SIG-M5 (cell line): Measurements from ENCODE around the gene AGMO.

Experiments
- DNase-seq: peaks from one replicate; lab custom pipeline; 2025; lab: John Stamatoyannopoulos, UW

Gene AGMO

DNA sequence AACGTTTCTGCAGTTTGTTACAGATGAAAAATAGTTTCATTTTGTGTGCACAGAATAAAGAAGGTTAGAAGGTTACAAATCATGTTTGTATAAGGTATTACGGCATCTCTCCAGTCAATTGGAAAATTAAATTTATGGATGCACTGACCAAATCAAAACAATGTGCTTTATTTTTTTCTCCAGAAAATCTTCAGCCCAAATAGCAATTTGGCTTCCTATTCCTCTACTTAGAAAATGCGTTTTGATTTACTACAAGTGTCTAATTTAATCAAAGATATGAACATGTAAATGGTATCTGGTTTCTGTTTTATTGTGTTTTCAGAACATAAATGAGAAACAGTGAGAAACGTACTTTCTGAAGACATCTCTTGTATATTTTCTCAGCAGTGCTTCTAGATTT lies 63.4 kb downstream of the AGMO start:
- DNase-seq: no peak

DNA sequence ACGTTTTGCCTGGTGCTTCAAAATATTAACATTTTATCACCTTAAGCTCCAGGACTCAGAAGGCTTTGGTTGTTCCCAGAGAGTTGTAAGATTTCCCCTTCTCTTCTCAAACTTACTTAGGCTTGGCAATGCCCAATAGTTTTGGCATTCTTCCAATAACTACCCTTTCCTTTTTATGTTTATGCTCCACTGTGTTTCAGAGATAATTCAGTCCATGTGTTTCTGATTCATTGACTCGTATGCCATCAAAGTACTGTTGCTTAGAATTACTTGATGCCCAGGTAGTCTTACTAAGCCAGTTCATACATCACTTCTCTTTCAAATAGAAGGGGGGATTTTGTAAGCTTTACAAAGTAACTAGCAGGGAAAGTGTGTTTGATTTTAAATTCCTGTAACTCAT lies 66.6 kb downstream of the AGMO start:
- DNase-seq: no peak

DNA sequence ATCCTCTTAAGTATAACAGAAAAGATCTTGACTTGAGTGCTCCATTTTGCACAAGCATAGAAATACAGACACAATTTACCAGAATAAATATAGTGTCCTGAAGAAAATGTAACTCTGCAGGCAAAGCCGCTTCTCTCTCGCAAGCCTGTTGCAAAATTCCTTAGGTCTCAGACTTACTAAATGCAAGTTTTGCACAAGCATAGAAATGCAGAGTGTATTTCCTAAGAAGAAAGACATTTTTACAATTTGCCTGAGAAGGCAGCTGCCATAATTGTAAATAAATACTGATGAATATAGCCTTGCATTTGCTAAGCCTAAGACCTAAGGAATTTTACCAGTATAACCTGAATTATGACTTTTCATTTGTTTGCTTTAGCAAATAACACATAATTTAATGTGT lies 67.1 kb downstream of the AGMO start:
- no peak for DNase-seq

DNA sequence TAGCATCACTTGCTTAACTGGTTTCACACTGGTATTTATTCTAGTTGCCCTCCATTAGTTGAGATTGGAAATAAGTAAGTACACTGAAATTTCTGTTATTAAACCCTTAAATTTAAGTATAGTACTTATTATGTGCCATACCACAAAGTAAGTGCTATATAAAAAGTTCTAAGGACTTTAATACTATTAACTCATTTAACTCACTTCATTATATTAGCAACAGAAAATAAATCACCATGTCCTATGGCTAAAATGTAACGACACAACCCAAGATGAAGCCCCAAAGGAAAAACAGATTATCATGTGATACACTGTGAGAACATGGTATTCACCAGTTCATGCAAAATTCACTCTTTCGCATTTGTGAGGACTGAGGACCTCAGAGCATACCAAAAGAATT lies 70.5 kb downstream of the AGMO start:
- no peak for DNase-seq

DNA sequence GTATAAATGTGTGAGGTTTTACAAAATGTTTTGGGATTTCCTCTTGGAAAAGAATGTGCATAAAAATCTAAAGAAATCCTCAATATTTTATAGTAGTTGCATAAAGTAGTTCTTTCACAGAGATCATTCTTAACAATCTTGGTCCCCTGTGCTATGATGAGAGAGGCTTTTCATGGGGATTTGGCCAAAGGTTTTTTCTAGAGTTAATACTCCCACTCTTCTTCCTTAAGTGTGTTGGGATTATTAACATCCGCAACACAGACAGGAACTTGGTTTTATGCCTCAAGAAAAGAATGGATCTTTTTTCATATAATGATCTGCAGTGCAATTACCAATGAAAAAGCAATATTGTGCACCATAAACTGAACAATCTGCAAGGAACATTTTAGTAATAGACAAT lies 71.5 kb downstream of the AGMO start:
- no peak for DNase-seq

DNA sequence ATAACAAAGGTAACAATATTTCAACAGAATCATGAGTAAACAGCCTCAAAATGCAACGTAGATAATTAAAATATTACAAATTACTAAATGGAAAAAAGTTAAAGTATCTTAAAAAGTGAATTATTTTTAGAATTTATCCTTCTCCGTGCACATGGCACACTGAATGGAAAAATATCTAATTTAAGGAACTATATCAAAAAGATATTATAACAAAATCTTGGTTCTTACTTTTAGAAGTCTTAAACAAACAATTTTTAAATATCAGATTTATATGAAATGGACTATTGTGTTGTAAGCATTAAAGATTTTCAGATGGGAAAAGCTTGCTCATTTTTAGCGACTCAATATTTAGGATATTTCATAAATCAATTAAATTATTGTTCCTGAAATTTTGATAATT lies 72.0 kb downstream of the AGMO start:
- no peak for DNase-seq

DNA sequence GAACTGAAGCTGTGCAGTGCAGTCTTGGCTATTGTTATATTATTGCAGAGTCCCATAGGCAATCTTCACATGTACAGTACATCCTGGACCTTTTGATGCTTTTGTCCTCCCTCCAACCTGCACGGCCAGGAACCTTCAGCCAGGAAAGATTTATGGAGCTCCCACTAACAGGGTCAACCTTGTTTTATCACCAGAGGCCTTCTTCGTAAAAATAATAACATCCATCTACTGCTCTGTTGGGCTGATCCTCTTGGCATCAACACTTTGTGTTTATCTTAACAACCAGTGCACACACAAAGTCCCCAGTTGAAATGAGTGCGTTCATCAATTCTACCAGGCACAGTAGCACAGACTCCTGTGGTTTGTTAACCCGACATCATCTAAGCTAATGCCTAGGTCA lies 72.4 kb downstream of the AGMO start:
- no peak for DNase-seq

DNA sequence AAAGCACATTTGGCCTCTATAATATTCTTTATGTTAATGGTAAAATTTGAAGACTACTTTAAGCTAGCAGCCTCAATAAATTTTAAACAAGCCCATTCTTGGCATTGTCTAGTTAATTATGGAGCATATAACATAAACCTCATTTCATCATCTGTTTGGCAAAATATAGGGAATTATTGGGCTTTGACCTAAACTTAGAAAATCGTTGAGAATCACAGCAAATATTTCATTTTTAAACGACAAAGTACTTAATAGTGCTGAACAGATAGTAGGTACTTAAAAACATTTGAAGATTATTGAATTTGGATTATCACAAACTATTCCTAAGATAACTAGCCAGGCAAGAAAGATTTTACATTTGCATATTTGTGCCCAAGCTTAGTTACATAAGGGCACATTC lies 73.4 kb downstream of the AGMO start:
- DNase-seq: no peak

DNA sequence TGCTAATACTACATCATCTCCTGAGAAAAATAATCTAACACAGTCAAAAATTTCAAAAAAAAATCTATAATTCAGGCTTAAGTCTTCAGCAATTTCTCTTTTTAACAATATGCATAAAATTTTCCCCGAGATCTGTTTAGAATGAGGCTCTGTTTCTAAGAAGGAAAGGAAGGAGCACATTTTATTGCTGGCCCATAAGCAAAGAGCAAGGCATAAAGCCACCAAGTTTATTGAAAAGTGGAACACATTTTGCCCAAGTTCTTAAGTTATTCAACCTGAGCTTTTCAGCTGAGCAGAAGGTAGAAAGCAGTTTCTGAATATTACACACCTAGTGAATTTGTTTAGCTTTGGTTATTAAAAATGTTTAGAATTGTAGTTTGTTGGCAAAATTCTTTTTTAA lies 73.9 kb downstream of the AGMO start:
- no peak for DNase-seq

DNA sequence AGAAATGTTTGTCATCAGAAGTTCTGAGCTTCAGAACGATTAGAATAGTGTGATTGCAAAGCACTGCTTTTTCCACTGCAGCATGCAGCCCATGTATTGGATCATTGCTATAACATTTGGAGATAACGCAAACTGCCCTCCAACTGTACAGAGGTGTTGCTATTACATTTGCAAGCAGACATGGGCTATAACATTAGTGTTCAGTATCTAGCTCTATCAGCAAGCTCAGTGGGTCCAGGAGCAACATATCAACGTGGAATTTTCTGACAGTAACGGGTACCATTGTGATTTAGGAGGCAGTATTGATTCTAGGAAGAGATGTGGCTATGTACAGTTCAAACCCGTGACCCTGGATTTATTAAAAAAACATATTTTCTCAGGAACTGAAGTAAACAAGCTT lies 75.8 kb downstream of the AGMO start:
- DNase-seq: no peak

DNA sequence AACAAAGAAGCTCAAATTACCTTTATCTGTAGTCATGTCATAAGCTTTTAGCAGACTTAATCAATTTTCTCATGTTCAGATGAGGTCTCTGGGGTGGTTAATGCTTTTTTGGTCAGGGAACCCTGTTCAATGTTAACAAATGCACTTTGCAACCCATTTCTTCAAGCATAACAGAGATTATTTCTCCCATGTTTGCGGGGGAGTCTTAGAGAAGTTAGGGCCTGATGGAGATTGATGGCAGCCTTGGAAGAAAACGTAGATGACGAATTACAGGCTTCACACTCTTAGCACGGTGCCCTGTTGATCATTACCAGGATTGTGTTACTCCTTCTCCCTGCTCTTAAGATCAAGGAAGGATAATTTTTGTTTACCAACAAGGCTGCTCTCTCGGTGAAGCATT lies 76.4 kb downstream of the AGMO start:
- no peak for DNase-seq

DNA sequence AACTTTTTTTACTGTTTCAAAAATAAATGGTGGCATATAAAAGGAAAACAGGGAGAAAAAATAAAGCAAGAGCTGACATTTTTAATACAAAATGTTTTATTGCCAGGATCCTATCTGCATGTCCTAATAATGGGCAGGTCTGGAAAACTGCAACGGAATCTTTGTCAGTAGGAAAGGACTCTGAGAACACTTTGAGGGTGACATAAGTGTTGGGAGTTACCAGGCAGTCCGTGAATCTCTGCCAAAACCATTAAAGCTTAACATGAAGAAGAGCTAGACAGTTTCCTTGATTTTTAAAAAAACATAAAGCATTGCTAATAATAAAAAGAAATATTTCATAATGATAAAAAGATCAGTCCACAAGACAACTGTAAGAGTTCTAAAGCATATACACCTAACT lies 80.7 kb downstream of the AGMO start:
- no peak for DNase-seq

DNA sequence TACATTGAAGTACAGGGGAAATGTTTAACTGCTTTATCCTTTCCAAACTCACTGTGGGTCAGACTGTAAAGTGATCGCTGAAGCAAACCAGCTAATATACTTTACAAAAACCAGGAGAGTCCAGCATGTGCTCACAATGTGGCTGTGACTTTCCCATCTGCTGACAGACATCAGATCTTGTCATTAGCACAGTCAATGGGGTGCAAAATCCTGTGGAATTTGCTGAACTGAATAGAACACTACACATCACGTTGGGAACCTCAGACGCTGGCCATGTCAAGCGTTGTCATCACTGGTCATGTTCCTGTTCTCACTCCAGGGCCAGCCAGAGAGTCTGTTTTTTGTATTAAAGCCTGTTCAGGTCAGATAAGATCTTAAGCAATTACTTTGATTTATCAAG lies 83.4 kb downstream of the AGMO start:
- DNase-seq: no peak

DNA sequence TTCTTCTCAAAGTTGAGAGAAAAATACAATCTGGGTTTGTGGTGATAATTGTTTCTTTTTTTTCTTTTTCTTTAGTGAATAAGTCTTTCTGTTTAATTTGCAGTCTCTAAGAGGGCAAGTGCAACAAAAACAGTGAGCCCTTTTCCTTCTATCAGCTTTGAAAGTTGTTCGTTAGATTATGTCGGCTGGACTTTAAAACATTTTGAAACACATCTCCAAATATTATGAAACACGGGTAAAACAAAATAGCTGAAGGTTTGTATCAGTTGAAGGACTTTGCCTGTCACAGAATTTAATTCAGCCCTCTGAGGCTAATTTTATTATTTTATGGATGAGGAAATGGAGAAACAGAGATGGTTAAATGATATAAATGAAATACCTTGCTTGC lies 85.3 kb downstream of the AGMO start:
- DNase-seq: no peak

DNA sequence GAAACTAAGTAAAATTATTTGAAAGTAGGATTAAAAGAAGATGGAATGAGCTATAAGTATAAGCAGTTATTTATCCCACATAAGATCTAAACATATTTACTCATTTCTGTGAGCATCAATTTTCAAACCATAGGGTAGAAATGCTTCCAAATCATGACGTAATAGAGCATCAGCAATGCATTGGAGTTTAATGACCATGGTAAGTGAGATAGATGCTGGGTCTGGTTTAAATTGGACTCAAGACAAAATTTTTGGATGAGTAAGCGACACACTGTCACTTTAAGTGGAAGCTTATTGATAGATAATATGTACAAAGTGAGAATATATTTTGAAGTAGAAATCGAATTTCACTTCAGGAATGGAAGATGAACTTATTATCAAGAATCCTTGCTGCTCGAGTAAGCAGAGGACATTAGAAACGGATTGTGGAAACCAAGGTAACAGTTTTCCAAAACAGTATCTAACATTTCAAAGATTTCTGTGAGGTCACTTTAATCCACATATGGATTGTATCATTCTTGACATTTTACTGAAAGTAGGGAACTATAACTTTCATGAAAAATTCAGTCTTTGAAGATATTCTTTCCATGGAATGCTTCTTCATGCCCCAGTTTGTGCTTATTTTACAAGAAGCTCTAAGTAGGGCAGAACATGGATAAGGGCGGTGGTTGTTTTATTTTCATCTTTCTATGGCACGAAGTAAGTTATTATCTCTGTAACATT lies 85.8 kb downstream of the AGMO start:
- DNase-seq: no peak

DNA sequence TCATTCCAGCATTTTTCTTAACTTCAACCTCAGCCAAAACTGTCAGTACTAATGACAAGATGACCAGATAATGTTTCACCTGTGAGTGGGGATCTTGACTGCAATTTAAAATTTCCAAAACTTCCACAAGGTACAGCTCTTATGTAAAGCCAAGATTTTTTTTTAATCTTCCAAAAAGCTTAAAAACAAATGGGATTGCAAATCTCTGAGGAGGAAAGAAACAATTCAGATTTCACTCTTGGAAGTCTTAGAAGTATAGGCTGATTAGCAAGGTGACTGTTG lies 90.2 kb downstream of the AGMO start:
- no peak for DNase-seq

DNA sequence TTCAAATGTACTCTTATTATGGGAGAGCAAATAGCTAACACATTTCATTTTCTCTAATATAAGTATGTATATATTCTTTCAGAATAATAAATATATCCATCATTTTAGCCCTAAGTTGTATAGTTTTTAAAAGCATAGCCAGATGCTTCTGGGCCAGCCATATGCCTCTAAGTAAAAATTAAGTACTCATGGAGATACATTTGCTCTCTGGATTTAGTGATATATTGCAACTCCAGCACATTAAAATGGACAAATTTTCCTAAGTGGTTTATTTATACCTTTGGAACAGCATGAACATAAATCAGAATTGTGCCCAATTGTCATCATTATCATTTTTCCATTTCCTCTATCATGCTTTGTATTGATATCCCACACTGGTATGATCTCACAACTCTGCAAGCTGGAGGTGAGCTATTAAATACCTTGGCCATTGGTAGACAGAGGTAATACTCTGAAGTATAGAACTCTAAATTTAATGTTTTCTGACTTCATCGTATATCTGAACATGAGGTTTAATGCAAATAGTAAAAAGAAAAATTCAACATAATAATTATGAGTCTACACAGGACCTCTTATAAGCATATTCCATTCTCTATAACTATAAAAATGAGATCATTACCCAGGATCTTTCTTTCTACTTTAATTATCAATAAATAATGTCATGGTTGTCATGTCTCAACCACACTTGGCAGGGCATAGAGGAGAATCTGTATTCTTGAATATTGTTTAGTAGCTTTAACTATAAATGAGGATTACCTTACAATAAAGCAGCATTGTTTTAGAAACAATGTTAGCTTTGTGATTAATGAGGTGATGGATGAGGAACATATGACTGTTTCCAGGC lies 90.8 kb downstream of the AGMO start:
- no peak for DNase-seq

DNA sequence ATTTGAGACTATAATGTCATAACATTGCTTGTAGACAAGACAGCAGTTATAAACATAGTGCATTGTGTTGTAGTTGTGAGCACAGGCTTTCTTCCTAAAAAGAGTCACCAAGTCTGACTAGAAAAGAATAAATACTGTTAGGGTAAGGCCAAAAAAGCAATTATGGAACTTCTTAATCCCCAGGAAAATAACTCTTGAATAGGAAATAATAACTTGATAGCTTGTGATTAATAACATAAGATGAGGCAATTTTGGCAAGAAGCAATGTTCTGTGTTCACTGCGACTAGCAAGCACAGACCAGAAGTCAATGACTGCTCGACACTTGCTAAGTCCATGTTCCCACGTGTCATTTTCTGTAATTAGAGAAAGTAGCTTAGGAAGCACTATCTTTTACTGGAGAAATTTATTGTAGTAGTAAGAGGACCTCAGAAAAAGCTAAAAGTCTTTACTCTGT lies 97.1 kb downstream of the AGMO start:
- no peak for DNase-seq

DNA sequence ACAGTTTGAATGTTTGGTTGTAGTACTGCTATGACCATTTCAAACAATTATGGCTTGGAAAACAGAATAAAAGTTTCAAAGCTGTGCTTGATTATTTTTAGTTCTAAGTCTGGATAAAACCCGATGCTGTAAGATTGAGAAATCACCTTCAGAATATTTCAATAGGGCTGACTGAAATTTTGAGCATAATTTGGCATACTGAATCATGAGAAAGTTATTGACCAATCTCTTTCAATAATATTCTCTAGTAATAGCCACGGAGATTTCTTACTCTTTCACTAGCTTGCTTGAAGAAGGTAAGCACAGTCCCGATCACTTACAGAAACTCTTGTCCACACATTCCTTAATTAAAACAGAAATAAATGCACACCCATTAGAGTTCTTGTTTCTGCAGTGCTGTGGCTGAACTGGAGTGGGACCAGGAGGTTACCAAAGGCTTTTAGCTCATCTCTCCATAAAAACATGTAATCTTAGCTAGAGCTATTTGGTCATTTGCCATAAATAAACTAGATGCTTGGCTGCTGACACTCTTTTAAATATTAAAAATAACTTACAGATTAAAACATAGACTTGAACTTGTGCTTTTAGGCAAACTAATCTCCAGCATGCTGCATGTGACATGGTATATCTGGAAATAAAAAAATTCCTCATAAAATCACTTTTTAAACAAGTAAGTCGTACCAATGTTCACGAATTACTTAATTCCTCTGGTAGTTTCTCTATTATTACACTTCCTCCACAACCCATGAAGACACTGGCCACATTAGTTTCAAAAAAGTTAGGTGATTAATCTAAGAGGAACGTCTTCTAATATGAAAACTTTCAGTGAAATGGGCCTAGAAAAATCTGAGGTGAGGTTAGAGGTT lies 97.8 kb downstream of the AGMO start:
- DNase-seq: no peak

DNA sequence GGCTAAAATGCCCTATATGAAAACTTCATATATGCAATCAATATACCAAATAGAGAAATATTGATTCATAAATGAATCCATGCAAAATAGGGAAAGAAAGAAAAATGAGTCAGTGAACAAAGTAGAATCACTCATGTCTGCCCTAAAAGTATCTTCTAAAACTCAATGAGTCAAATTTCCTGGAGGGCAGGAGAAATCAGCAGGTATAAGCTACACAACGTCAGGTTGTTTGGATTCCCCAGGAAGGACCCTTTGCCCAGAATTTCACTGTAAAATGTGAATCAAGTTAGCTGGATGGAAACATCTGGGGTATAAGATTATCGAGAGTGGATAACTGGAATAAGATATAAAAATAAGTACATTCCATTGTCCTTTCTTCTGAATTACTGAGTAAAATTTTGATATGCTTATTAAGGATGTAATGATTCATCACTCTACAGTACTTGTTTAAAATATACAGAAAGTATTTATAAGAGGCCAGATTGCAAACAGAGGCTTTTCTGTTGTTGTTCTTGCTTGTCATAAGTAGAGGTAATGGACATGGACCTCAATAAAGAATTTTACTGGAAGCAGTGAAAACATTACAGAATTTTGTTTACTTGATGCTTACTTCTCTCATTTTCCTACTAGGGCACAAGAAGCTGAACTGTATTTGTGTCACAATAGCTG lies 99.0 kb downstream of the AGMO start:
- DNase-seq: no peak

DNA sequence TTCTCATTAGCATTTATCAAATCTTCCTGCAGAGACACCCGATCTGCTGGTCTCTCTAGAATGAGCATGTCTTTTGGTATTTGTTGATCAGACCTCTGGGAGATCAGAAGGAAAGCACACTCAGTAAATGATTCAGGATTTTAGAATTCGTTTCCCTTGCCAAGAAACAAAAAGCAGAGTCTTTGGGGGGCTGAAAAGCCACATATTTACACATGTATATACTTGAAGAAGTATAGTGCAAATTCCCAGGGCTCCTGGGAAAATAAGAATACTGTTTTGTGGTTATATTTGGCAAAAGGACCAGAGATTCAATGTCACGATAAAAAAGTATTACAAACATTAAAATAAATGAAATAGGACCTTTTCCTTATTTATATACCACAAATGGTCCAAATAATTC lies 100.2 kb downstream of the AGMO start:
- no peak for DNase-seq

DNA sequence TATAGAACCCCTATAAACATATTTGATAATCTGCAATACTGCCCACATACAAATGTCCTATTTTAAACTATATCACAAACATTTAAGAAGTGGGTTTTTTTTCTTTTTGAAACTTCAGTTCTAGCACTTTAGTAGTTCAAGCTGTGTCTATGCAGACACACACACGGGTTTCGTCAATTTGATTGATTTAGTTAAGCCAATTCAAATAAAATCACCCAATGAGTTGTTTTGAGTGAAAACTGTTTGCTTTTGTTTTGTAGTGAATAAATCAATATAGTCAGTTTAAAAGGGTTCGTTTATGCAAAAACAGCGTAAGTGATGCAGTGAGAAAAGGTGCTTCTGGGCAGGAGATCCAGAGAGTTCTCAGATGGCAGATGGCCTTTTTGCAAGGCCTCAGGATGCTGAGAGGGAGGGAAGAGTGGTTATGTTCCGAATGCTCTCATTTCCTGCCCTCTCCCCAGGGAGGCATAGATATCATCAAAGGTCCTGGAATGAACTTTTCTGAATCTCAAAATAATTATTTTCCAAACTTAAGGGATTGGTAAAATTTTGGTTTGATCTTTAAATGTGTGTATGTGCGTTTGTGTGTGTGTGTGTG lies 102.7 kb downstream of the AGMO start:
- DNase-seq: no peak
